Mesendoderm (in vitro differentiated cells): Measurements from ENCODE around the gene CHRND.
"Not testable (repeated sequence)": the region's sequence is repeated elsewhere in the genome, so short reads cannot be mapped to it uniquely, and the experiment has no call there.

ENCODE experiments used
- DNase-seq: peaks from one replicate; pipeline ENCODE4 v3.0.0; 2013
- H2AK5ac ChIP-seq: 2 replicates; pipeline ENCODE4 v1.6.1; 2013; ENCODE audit warnings: low read length, inconsistent platforms
- H2BK120ac ChIP-seq: 2 replicates; pipeline ENCODE4 v1.6.1; 2013; ENCODE audit warnings: low read depth, mild to moderate bottlenecking, low read length, moderate library complexity, mixed read lengths
- H2BK15ac ChIP-seq: replicated peaks from 2 replicates; pipeline ENCODE4 v1.6.1; 2013; ENCODE audit warnings: low read depth, mild to moderate bottlenecking, moderate library complexity
- H2BK5ac ChIP-seq: 2 replicates; pipeline ENCODE4 v1.6.1; 2013; ENCODE audit warnings: low read length, inconsistent platforms
- H3K18ac ChIP-seq: 2 replicates; pipeline ENCODE4 v1.6.1; 2013; ENCODE audit warnings: mild to moderate bottlenecking, low read length, mixed read lengths
- H3K23ac ChIP-seq: one replicate; pipeline ENCODE4 v1.6.1; 2013; ENCODE audit warnings: low read length
- H3K27ac ChIP-seq: 2 replicates; pipeline ENCODE4 v1.5.1; 2013; ENCODE audit warnings: low read depth, mild to moderate bottlenecking, inconsistent platforms, low read length, moderate library complexity
- H3K27me3 ChIP-seq: 2 replicates; pipeline ENCODE4 v1.6.1; 2013; ENCODE audit warnings: low read length, control low read depth, mild to moderate bottlenecking, inconsistent platforms; ENCODE audit not compliant: insufficient read depth, poor library complexity
- H3K36me3 ChIP-seq: 2 replicates; pipeline ENCODE4 v1.6.1; 2013; ENCODE audit warnings: low read length, inconsistent platforms; ENCODE audit not compliant: control insufficient read depth, insufficient read depth
- H3K4ac ChIP-seq: one replicate; pipeline ENCODE4 v1.6.1; 2013; ENCODE audit warnings: low read depth, mild to moderate bottlenecking, low read length, moderate library complexity
- H3K4me1 ChIP-seq: 2 replicates; pipeline ENCODE4 v1.6.1; 2013; ENCODE audit warnings: low read depth, low read length, inconsistent platforms; ENCODE audit not compliant: control insufficient read depth
- H3K4me2 ChIP-seq: 2 replicates; pipeline ENCODE4 v1.6.1; 2013; ENCODE audit warnings: low read length
- H3K4me3 ChIP-seq: 2 replicates; pipeline ENCODE4 v1.5.1; 2013; ENCODE audit warnings: mild to moderate bottlenecking, low read length
- H3K56ac ChIP-seq: one replicate; pipeline ENCODE4 v1.6.1; 2013; ENCODE audit warnings: low read length
- H3K79me1 ChIP-seq: 2 replicates; pipeline ENCODE4 v1.6.1; 2013; ENCODE audit warnings: low read length, inconsistent platforms
- H3K79me2 ChIP-seq: 2 replicates; pipeline ENCODE4 v1.6.1; 2013; ENCODE audit warnings: mild to moderate bottlenecking, low read length; ENCODE audit not compliant: control insufficient read depth, insufficient read depth
- H3K9ac ChIP-seq: 2 replicates; pipeline ENCODE4 v1.6.1; 2013; ENCODE audit warnings: low read length, inconsistent platforms
- H4K5ac ChIP-seq: one replicate; pipeline ENCODE4 v1.6.1; 2013; ENCODE audit warnings: low read length
- H4K8ac ChIP-seq: one replicate; pipeline ENCODE4 v1.6.1; 2013; ENCODE audit warnings: low read depth, mild to moderate bottlenecking, control low read depth, low read length, moderate library complexity
- WGBS: extraction: QIAGEN DNeasy Blood & Tissue Kit; methylation state at CpG from one replicate; pipeline ENCODE4 v1.1.7; 2013; ENCODE audit warnings: low lambda C conversion rate, missing lambda C conversion rate; ENCODE audit not compliant: insufficient coverage; ENCODE audit errors: extremely low coverage; 5-methylcytosine and 5-hydroxymethylcytosine counted together

The CHRND gene

GRCh38 chr2:232562515-232563151 is 36.7 kb downstream of the CHRND start:
- no CpG with 5 or more reads among the region's 8 CpGs for WGBS
- no peak overlapping the region for H3K18ac ChIP-seq
- no peak overlapping the region for H3K9ac ChIP-seq
- H2BK120ac ChIP-seq: no peak overlapping the region
- peak; percentile 5 for DNase-seq
- H3K79me1 ChIP-seq: no peaks in the 10 kb centered on the region
- H3K27ac ChIP-seq: no peak overlapping the region
- peaks cover 7% of the 10 kb centered on the region for H3K36me3 ChIP-seq
- no peak overlapping the region for H2BK5ac ChIP-seq
- H4K8ac ChIP-seq: no peak overlapping the region
- no peak overlapping the region for H3K4ac ChIP-seq
- H3K4me3 ChIP-seq: no peak overlapping the region
- no peak overlapping the region for H3K56ac ChIP-seq
- no peak overlapping the region for H3K4me2 ChIP-seq
- H3K79me2 ChIP-seq: no peaks in the 10 kb centered on the region
- no peak overlapping the region for H3K23ac ChIP-seq
- no peaks in the 10 kb centered on the region for H3K4me1 ChIP-seq
- H2BK15ac ChIP-seq: no peak overlapping the region
- H4K5ac ChIP-seq: no peak overlapping the region
- no peak overlapping the region for H2AK5ac ChIP-seq
- H3K27me3 ChIP-seq: no peaks in the 10 kb centered on the region

- no peak for DNase-seq
- Histone ChIP-seq H3K4me2 (no peak overlapping the region), H3K36me3 (peaks cover 10% of the 10 kb centered on the region), H3K79me2 (no peaks in the 10 kb centered on the region), H3K4me3 (no peak overlapping the region), H4K5ac (no peak overlapping the region), H2BK5ac (no peak overlapping the region), H2AK5ac (no peak overlapping the region), H3K9ac (no peak overlapping the region), H3K27ac (no peak overlapping the region), H2BK120ac (no peak overlapping the region), H2BK15ac (no peak overlapping the region), H3K79me1 (no peaks in the 10 kb centered on the region), H3K56ac (no peak overlapping the region), H3K23ac (no peak overlapping the region), H4K8ac (no peak overlapping the region), H3K4ac (no peak overlapping the region), H3K27me3 (no peaks in the 10 kb centered on the region), H3K4me1 (no peaks in the 10 kb centered on the region), H3K18ac (no peak overlapping the region)
- WGBS: no CpG with 5 or more reads among the region's 3 CpGs
Measured at GRCh38 chr2:232563580-232563979, 37.6 kb downstream of the CHRND start.

GRCh38 chr2:232567721-232568120 is 41.8 kb downstream of the CHRND start:
- H4K5ac ChIP-seq: no peak overlapping the region
- no peaks in the 10 kb centered on the region for H3K4me1 ChIP-seq
- peaks cover 20% of the 10 kb centered on the region for H3K36me3 ChIP-seq
- H3K4me2 ChIP-seq: no peak overlapping the region
- no peak overlapping the region for H2AK5ac ChIP-seq
- H3K4me3 ChIP-seq: no peak overlapping the region
- H3K18ac ChIP-seq: no peak overlapping the region
- H3K27ac ChIP-seq: no peak overlapping the region
- H3K27me3 ChIP-seq: no peaks in the 10 kb centered on the region
- no peak overlapping the region for H4K8ac ChIP-seq
- H3K9ac ChIP-seq: no peak overlapping the region
- no peak for DNase-seq
- H2BK120ac ChIP-seq: no peak overlapping the region
- H3K56ac ChIP-seq: no peak overlapping the region
- no peak overlapping the region for H3K23ac ChIP-seq
- H3K4ac ChIP-seq: no peak overlapping the region
- H3K79me1 ChIP-seq: no peaks in the 10 kb centered on the region
- H3K79me2 ChIP-seq: no peaks in the 10 kb centered on the region
- H2BK5ac ChIP-seq: no peak overlapping the region
- H2BK15ac ChIP-seq: no peak overlapping the region

GRCh38 chr2:232568161-232568560 is 42.2 kb downstream of the CHRND start:
- no CpG with 5 or more reads among the region's 5 CpGs for WGBS
- no peak overlapping the region for H2BK120ac ChIP-seq
- H4K8ac ChIP-seq: no peak overlapping the region
- no peak overlapping the region for H3K23ac ChIP-seq
- no peak overlapping the region for H2BK15ac ChIP-seq
- H3K4ac ChIP-seq: no peak overlapping the region
- DNase-seq: no peak
- H2AK5ac ChIP-seq: no peak overlapping the region
- no peaks in the 10 kb centered on the region for H3K79me2 ChIP-seq
- H3K27ac ChIP-seq: no peak overlapping the region
- no peak overlapping the region for H3K18ac ChIP-seq
- H3K4me1 ChIP-seq: no peaks in the 10 kb centered on the region
- H3K36me3 ChIP-seq: peaks cover 20% of the 10 kb centered on the region
- H4K5ac ChIP-seq: no peak overlapping the region
- H3K4me2 ChIP-seq: no peak overlapping the region
- no peaks in the 10 kb centered on the region for H3K79me1 ChIP-seq
- H3K56ac ChIP-seq: no peak overlapping the region
- no peak overlapping the region for H2BK5ac ChIP-seq
- H3K9ac ChIP-seq: no peak overlapping the region
- H3K27me3 ChIP-seq: no peaks in the 10 kb centered on the region
- H3K4me3 ChIP-seq: no peak overlapping the region

GRCh38 chr2:232569541-232569940 is 43.6 kb downstream of the CHRND start:
- no peak overlapping the region for H4K8ac ChIP-seq
- H3K27me3 ChIP-seq: no peaks in the 10 kb centered on the region
- peaks cover 22% of the 10 kb centered on the region for H3K36me3 ChIP-seq
- no CpG with 5 or more reads among the region's 9 CpGs for WGBS
- H2BK5ac ChIP-seq: no peak overlapping the region
- H2BK15ac ChIP-seq: no peak overlapping the region
- no peak overlapping the region for H3K4me2 ChIP-seq
- no peak overlapping the region for H3K23ac ChIP-seq
- no peak overlapping the region for H4K5ac ChIP-seq
- no peak overlapping the region for H3K56ac ChIP-seq
- no peak overlapping the region for H2BK120ac ChIP-seq
- H3K4me3 ChIP-seq: no peak overlapping the region
- H3K27ac ChIP-seq: no peak overlapping the region
- no peak overlapping the region for H3K9ac ChIP-seq
- no peaks in the 10 kb centered on the region for H3K79me1 ChIP-seq
- no peaks in the 10 kb centered on the region for H3K4me1 ChIP-seq
- H3K18ac ChIP-seq: no peak overlapping the region
- no peaks in the 10 kb centered on the region for H3K79me2 ChIP-seq
- no peak overlapping the region for H3K4ac ChIP-seq
- H2AK5ac ChIP-seq: no peak overlapping the region
- no peak for DNase-seq

- not testable (repeated sequence) for H2BK15ac ChIP-seq, H3K4me2 ChIP-seq, H3K79me1 ChIP-seq, H3K4me1 ChIP-seq, DNase-seq, H4K5ac ChIP-seq, H3K4me3 ChIP-seq, H4K8ac ChIP-seq, H3K9ac ChIP-seq, H3K27me3 ChIP-seq, H3K4ac ChIP-seq, H3K79me2 ChIP-seq, H2AK5ac ChIP-seq, H3K27ac ChIP-seq, H2BK120ac ChIP-seq, H3K18ac ChIP-seq, H2BK5ac ChIP-seq, H3K23ac ChIP-seq, H3K56ac ChIP-seq
- no CpG with 5 or more reads among the region's 6 CpGs for WGBS
- peaks cover 20% of the 10 kb centered on the region for H3K36me3 ChIP-seq
Measured at GRCh38 chr2:232570481-232570880, 44.5 kb downstream of the CHRND start.
